ENCODE results near the gene MYL4. TPM values are rescaled to one million over a fixed set of nuclear protein-coding genes. Genes with fewer than 3 reads are reported as not detected.

Gene MYL4
- total RNA-seq, 3 donors from 2014 or later (not counting 1 experiment from before 2014, with no cell fraction given), result 0.33 TPM; not detected in 2

GRCh38 chr17:47252766-47253512 lies 43.8 kb downstream of the MYL4 start:
- ATAC-seq (no peak), DNase-seq (no peak)
- intact Hi-C loops (cut with micrococcal nuclease), result no loop called here
- H3K4me1 Mint-ChIP-seq, result peaks cover 11% of the 10 kb centered on the region in 2 donors
- no peak overlapping the region for H3K27ac ChIP-seq (ENCODE audit: low read length)
- peak overlapping the region; percentile 85 for H3K4me3 Mint-ChIP-seq
- no peak for TF ChIP-seq CTCF (IDR thresholded peaks at IDR 0.05)
- no peak overlapping the region for H3K27ac Mint-ChIP-seq
- peaks cover 43 to 48% of the 10 kb centered on the region in 2 donors for H3K27me3 Mint-ChIP-seq (ENCODE audit: low read depth in 2 of 2)
- 75% methylated on average over 10 of the region's 10 CpGs for WGBS (ENCODE audit: insufficient coverage)
- H3K9me3 Mint-ChIP-seq, result no peaks in the 10 kb centered on the region
- peaks cover 14% of the 10 kb centered on the region for H3K27me3 ChIP-seq (ENCODE audit: control insufficient read depth, insufficient read depth, low read length)
- H3K36me3 Mint-ChIP-seq, result no peaks in the 10 kb centered on the region
- H3K4me3 ChIP-seq (ENCODE audit: low read length), result peak overlapping the region; percentile 17
- H3K4me1 ChIP-seq (ENCODE audit: control insufficient read depth, insufficient read depth, low read length), result peaks cover 12% of the 10 kb centered on the region
- H3K9me3 ChIP-seq (ENCODE audit: control insufficient read depth, insufficient read depth, low read length), result no peaks in the 10 kb centered on the region
- H3K36me3 ChIP-seq (ENCODE audit: control insufficient read depth, insufficient read depth, low read length), result no peaks in the 10 kb centered on the region

DNA sequence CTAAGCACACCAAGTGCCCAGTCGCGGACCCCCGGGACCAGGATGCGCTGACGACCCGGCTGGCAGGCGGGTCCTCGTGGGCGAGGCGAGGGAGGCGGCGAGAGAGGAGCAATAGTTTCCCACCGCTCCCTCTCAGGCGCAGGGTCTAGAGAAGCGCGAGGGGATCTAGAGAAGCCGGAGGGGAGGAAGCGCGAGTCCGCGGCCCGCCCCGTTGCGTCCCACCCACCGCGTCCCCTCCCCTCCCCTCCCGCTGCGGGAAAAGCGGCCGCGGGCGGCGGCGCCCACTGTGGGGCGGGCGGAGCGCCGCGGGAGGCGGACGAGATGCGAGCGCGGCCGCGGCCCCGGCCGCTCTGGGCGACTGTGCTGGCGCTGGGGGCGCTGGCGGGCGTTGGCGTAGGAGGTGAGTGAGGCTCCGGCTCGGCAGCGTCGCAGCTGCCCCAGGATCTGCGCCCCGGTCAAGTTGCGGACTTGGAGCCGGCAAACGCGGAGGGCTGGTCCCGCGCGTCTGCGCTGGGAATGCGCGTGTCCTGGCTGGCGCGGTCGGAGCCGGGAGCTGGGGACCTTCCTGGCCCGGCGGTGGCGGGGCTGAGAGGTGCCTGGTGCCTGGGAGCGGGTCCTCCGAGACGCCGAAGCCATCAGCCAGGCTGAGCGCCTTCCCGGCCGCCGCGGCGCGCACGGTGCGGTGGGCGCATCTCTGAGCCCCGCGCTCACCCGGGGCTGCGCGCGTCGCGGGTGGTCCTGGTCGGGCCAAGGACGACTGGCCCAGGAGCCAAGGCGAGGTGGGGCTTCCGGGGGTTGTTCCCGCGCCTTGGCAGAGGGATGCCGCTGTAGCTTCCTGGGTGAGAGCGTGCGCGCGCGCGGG lies 44.6 kb downstream of the MYL4 start, which contains the start of gene ITGB3:
Gene ITGB3 (plus strand): TSS at position 287 of the 862 bp plus-strand sequence. CDS start 35 bp downstream, at position 322.
- 1% methylated on average over 112 of the region's 112 CpGs for WGBS (ENCODE audit: insufficient coverage)
- DNase-seq (peak; percentile 47 to 77), ATAC-seq (peak; percentile 87 to 97 (median 95))
- no peak for TF ChIP-seq CTCF (IDR thresholded peaks at IDR 0.05)
- intact Hi-C loops (cut with micrococcal nuclease), result no loop called here
- Mint-ChIP-seq H3K27me3 (ENCODE audit: low read depth in 2 of 2) (peaks cover 46 to 57% of the 10 kb centered on the region in 2 donors), H3K36me3 (no peaks in the 10 kb centered on the region), H3K27ac (peak within 1 kb of the TSS in 1 of 2 donors; percentile 56), H3K4me1 (peaks cover 11 to 15% of the 10 kb centered on the region in 2 donors), H3K4me3 (peak within 1 kb of the TSS; percentile 99), H3K9me3 (no peaks in the 10 kb centered on the region)
- H3K27ac ChIP-seq (ENCODE audit: low read length), result no peak within 1 kb of the TSS
- H3K4me3 ChIP-seq (ENCODE audit: low read length), result peak within 1 kb of the TSS; percentile 30
- H3K4me1 ChIP-seq (ENCODE audit: control insufficient read depth, insufficient read depth, low read length), result peaks cover 12% of the 10 kb centered on the region
- no peaks in the 10 kb centered on the region for H3K9me3 ChIP-seq (ENCODE audit: control insufficient read depth, insufficient read depth, low read length)
- H3K36me3 ChIP-seq (ENCODE audit: control insufficient read depth, insufficient read depth, low read length), result no peaks in the 10 kb centered on the region
- peaks cover 14% of the 10 kb centered on the region for H3K27me3 ChIP-seq (ENCODE audit: control insufficient read depth, insufficient read depth, low read length)

- peaks cover 46 to 59% of the 10 kb centered on the region in 2 donors for H3K27me3 Mint-ChIP-seq (ENCODE audit: low read depth in 2 of 2)
- peak overlapping the region; percentile 99 for H3K4me3 Mint-ChIP-seq
- H3K27ac ChIP-seq (ENCODE audit: low read length), result no peak overlapping the region
- H3K4me1 Mint-ChIP-seq, result peaks cover 11 to 15% of the 10 kb centered on the region in 2 donors
- no peak for DNase-seq
- H3K36me3 ChIP-seq (ENCODE audit: control insufficient read depth, insufficient read depth, low read length), result no peaks in the 10 kb centered on the region
- WGBS (ENCODE audit: insufficient coverage), result 11% methylated on average over 13 of the region's 15 CpGs
- H3K27ac Mint-ChIP-seq, result peak overlapping the region in 1 of 2 donors; percentile 56
- intact Hi-C loops (cut with micrococcal nuclease), result no loop called here
- no peaks in the 10 kb centered on the region for H3K9me3 ChIP-seq (ENCODE audit: control insufficient read depth, insufficient read depth, low read length)
- TF ChIP-seq CTCF (IDR thresholded peaks at IDR 0.05), result no peak
- no peaks in the 10 kb centered on the region for H3K36me3 Mint-ChIP-seq
- no peak for ATAC-seq
- H3K4me3 ChIP-seq (ENCODE audit: low read length), result peak overlapping the region; percentile 30
- no peaks in the 10 kb centered on the region for H3K9me3 Mint-ChIP-seq
- H3K27me3 ChIP-seq (ENCODE audit: control insufficient read depth, insufficient read depth, low read length), result peaks cover 14% of the 10 kb centered on the region
- H3K4me1 ChIP-seq (ENCODE audit: control insufficient read depth, insufficient read depth, low read length), result peaks cover 12% of the 10 kb centered on the region
Measured at GRCh38 chr17:47254403-47254943, 45.3 kb downstream of the MYL4 start.

All from natural killer cell (primary cell).